A549 treated with AZD2906 at 1 μM for 4 hours (cell line): ENCODE results near the gene CPXCR1. TPM values are rescaled to one million over a fixed set of nuclear protein-coding genes. Genes with fewer than 3 reads are reported as not detected.

Source experiments
- total RNA-seq: library from RNA; stranded (reverse); fragments of 200-300 nt; extraction: Qiagen RNA extraction; gene quantifications from 5 replicates; pipeline ENCODE4 v1.2.3, GENCODE V29; 2022

The CPXCR1 gene
- total RNA-seq: not detected in 5 replicates

GRCh38 chrX:88746925-88747324, at the start of gene CPXCR1:
CPXCR1 (plus strand) TSS chrX:88747225; CDS start chrX:88753415, 6,190 bp downstream.

